GM08714 (cell line): Measurements from ENCODE around the gene ZSCAN21.

Experiments
- H3K4me3 ChIP-seq: fragments of 200-500 bp; sonication (Bioruptor generic); 2 replicates; pipeline ENCODE4 v1.5.1; 2014; ENCODE audit warnings: mild to moderate bottlenecking, low read length, inconsistent platforms
- ZNF274 ChIP-seq: IDR thresholded peaks from 2 replicates; pipeline ENCODE4 v1.6.1; 2012; ENCODE audit warnings: mild to moderate bottlenecking, low read depth, low read length

Gene ZSCAN21

GRCh38 chr7:100053215-100053614 is 3.6 kb downstream of the ZSCAN21 start:
- no peak for TF ChIP-seq ZNF274
- H3K4me3 ChIP-seq, result no peak overlapping the region

- no peak for TF ChIP-seq ZNF274
- no peak overlapping the region for H3K4me3 ChIP-seq
Measured at GRCh38 chr7:100057006-100057405, 7.4 kb downstream of the ZSCAN21 start.

- H3K4me3 ChIP-seq, result no peak overlapping the region
- TF ChIP-seq ZNF274, result no peak
Measured at GRCh38 chr7:100059251-100059739, 9.7 kb downstream of the ZSCAN21 start.

DNA sequence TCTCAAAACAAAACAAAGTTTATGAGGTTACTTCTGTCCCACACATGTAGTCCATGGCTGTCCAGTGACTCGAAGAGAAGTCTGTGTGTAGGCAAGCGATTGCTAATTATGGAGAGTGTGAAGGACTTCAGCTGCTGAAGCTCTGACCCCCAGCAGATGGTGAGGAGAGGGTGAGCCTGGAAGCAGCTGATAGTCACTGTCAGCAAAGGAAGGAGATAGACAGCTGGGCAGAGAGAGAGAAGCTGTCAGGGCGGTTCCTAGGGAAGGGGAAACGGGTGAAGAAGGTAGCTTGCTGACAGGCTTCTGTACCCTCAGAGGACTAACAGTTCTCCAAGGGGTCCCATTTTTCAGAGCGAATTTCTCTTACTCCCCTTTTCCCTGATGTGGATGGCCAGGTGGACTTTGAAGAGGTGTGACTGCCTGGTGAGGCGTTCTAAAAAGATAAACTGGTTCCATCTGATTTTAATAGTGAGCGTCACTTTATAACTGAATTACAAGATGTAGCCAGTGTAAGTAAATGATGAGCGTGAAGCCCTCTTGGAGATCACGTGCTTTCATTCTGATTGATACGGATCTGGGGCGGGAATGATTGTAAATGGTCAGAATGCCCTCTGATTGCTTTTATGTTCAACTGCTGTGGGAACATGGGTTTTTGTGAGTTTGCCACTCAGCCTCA is 12.1 kb downstream of the ZSCAN21 start:
- H3K4me3 ChIP-seq, result no peak overlapping the region
- TF ChIP-seq ZNF274, result no peak

- no peak for TF ChIP-seq ZNF274
Measured at GRCh38 chr7:100063376-100063775, 13.8 kb downstream of the ZSCAN21 start.

DNA sequence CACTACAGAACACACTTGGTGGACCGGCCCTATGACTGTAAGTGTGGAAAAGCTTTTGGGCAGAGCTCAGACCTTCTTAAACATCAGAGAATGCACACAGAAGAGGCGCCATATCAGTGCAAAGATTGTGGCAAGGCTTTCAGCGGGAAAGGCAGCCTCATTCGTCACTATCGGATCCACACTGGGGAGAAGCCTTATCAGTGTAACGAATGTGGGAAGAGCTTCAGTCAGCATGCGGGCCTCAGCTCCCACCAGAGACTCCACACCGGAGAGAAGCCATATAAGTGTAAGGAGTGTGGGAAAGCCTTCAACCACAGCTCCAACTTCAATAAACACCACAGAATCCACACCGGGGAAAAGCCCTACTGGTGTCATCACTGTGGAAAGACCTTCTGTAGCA is 14.6 kb downstream of the ZSCAN21 start:
- H3K4me3 ChIP-seq, result no peak overlapping the region
- TF ChIP-seq ZNF274, result no peak

More at GRCh38 chr7:100063376-100063775, 13.8 kb downstream of the ZSCAN21 start:
- H3K4me3 ChIP-seq, result no peak overlapping the region

- H3K4me3 ChIP-seq, result no peak overlapping the region
- no peak for TF ChIP-seq ZNF274
Measured at GRCh38 chr7:100065452-100066186, 16.0 kb downstream of the ZSCAN21 start.

DNA sequence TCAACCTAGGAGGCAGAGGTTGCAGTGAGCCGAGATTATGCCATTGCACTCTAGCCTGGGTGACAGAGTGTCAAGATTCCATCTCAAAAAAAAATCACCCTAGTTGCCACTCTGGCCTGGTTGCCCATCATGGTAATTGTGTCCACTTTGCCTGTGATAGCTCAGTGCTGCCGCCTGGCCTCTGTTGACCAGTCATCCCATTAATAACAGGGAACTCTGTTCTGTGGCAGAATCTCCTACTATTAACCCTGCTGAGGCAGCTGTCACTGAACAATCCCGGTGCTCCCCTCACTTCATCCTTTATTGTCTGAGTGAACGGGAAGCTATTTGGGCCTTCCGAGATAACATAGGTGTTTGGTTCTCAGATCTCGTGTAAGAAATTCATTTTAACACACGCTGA is 17.4 kb downstream of the ZSCAN21 start:
- no peak overlapping the region for H3K4me3 ChIP-seq
- TF ChIP-seq ZNF274, result no peak

DNA sequence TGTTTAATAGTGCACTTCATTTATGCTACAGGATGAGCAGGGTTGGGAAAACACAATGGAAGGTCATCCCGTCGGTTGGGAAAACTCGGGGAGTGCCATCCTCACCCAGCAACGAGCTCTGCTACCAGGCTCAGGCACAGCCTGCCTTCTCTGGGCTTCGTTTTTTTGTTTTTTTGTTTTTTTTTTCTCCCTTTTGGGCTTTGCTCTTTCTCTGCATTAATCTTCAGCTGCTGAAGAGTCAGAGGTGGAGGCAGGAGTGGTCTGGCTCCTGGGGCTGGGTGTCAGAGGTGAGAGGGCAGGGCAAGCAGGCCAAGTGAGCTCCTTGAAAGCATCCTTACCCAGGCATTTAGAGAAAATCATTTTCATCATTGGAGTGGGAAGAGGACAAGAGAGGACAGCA is 20.4 kb downstream of the ZSCAN21 start:
- no peak overlapping the region for H3K4me3 ChIP-seq
- TF ChIP-seq ZNF274, result no peak

DNA sequence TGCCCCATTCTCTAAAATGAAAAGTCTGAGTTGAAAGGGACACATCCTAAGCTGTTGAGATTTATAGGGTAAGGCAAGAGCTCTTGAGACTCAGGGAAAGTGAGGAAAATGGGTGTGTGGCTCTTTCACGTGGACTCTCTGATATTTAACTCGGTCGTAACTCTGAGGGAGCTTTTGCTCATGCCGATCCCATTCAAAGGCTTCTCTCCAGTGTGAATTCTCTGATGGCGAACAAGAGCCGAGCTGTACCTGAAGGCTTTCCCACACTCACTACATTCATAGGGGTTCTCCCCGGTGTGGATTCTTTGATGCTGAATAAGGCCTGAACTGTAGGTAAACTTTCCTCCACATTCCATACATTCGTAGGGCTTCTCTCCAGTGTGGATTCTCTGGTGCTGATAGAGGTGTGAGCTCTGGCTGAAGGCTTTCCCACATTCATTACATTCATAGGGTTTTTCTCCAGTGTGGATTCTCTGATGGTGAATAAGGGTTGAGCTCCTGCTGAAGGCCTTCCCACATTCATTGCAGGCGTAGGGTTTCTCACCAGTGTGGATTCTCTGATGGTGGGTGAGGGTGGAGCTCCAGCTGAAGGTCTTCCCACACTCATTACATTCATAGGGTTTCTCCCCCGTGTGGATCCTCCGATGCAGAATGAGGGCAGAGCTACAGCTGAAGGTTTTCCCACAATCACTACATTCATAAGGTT is 21.6 kb downstream of the ZSCAN21 start:
- H3K4me3 ChIP-seq, result no peak overlapping the region
- peak; percentile 13; the same call in 1 of the 2 replicates for TF ChIP-seq ZNF274

GRCh38 chr7:100072462-100072861 is 22.9 kb downstream of the ZSCAN21 start:
- TF ChIP-seq ZNF274, result no peak

GRCh38 chr7:100074841-100075240 is 25.3 kb downstream of the ZSCAN21 start:
- TF ChIP-seq ZNF274, result no peak
- H3K4me3 ChIP-seq, result no peak overlapping the region

More at GRCh38 chr7:100072462-100072861, 22.9 kb downstream of the ZSCAN21 start:
- no peak overlapping the region for H3K4me3 ChIP-seq

- no peak overlapping the region for H3K4me3 ChIP-seq
- TF ChIP-seq ZNF274, result no peak
Measured at GRCh38 chr7:100075418-100075817, 25.8 kb downstream of the ZSCAN21 start.

DNA sequence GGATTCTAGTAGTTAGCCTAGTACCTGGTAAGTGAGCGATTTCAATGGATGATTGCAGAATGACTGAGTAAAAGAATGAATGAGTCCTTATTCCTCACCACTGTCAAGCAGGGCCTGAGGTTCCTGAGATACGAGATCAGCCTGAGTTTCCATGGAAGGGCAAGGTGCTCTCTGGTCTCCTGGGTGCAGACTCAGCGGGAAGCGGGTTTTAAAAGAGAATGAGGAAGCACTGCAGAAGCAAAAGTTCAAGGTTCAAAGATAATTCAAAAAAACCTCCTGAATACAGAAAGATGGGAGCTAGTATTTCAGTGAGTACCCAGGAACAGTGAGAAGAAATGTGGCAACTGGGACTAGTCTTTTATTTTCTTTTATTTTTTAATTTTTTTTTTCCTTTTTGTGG is 27.6 kb downstream of the ZSCAN21 start:
- no peak overlapping the region for H3K4me3 ChIP-seq
- TF ChIP-seq ZNF274, result no peak
